GM19455 (cell line): ENCODE measurements around the gene CHD5.

Source experiments
- ATAC-seq: cut with Tn5 transposase; IDR thresholded peaks from one replicate; pipeline ENCODE4 v1.9.1; 2021; ENCODE audit not compliant: unreplicated experiment

The CHD5 gene

DNA sequence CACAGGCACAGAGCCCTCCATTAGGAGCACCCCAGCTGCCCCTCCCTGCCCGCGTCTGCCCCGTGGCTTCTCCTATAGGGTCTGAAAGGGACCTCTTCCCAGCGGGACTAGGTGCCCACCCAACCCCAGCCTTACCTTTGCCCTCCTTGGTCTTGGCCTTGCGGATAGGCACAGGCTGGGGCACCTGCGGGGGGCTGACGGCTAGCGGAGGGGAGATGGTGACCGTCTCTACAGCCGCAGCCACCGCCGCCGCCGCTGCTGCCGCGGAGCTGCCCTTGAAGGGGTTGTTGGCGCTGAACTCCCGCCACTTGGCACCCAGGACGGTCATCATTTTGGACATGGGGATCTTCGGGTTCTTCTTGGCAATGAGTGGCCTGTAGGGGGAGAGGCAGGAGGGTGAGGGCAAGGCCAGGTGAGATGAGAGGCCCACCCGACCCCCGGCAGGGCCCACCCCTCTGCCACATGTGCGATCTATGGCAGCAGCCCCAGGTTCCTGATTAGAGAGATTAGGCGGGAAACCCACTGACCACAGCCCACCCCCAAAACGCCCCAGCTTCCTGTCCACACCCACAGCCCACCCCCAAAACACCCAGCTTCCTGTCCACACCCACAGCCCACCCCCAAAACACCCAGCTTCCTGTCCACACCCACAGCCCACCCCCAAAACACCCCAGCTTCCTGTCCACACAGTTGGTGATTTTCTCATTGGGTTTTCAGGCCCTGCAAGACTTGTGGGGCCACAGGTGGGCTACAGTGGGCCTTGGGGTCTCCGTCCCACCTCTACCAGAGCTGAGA is 25.4 kb downstream of the CHD5 start:
- ATAC-seq, result no peak

DNA sequence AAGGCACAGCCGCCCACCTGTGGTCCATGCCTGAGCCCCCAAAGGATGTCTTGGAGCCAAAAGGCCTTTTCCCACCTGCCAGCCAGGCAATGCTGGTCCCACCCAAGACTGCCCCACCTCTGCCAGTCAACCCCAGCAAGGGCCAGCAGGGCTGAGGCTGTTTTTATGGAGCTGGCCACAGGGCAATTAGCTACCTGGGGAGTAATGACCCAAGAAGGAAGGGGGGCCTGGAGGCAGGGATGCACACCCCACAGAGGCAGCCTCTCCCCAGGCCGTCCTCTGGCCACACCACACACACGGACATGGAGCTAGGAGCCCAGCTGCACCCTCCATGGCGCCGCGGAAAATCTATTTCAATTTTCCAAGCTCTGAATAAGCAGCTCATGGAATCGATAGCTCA is 27.2 kb downstream of the CHD5 start:
- ATAC-seq, result no peak

DNA sequence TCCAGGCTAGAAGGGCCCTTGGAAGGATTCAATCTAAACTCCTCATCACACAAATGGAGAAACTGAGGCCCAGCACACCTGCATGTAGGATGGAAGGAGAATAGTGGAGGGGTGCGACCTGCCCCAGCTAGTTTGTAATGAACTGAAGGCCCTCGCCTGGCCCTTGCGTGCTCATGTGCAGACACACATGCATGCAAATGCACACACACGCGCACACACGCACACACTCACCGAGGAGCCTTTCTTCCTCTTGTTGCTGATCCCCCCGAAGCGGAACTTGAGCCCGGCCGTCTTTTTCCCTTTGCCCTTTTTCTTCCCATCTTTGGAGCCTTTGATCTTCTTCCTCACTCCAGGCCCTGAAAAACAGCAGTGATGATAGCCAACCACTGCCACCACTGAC is 27.9 kb downstream of the CHD5 start:
- ATAC-seq, result no peak

DNA sequence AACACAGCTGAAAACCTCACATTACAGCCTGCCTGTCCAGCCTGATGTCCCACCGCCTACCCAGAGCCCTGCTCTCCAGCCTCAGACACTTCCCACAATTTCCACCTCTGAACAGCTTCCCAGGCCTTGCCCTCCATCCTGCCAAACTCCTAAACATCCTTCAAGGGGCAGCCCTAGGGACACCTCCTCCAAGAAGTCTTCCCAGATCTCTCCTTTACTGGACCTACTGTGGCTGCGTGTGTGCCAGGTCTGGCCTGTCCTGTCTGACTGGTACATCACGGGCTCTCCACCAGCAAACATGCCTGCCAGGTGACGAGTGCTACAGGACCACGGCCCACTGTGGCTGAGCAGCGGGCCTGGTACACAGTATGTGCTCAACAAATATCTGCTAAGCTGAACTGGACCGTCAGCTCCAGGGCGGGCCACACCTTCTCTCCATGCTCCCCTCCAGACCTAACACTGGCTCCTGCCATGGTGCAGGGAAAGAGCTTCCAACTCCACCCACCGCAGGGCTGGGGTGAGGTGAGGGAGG is 28.8 kb downstream of the CHD5 start:
- no peak for ATAC-seq

DNA sequence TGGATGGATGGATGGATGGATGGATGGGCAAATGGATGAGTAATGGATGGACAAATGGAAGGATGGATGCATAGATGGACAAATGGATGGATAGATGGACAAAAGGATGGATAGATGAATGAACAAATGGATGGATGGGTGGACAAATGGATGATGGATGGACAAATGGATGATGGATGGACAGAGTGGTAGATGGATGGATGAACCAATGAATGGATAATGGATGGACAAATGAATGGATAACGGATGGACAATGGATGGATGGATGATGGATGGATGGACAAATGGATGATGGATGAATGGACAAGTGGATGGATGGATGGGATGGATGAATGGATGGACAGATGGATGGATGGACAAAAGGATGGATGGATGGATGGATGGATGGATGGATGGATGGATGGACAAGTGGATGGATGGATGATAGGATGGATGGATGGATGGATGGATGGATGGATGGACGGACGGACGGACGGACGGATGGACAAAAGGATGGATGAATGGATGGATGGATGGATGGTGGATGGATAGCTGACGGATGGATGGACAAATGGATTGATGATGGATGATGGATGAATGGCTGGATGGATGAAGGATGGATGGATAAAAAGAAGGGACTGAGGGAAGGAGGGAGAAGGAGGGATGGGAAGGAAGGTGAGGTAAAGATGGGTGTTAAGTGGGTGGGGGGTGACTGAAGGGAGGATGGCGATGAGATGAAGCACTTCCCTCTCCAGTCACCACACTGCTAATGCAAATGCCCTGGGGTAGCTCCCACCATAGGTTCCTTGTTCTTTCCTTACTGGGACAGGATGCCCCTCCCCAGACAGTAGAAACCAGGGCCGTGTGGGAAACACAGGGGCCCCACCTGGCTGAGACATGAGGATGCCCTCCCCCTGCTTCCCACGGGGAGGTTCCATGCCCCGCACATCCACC is 29.8 kb downstream of the CHD5 start:
- ATAC-seq, result no peak

DNA sequence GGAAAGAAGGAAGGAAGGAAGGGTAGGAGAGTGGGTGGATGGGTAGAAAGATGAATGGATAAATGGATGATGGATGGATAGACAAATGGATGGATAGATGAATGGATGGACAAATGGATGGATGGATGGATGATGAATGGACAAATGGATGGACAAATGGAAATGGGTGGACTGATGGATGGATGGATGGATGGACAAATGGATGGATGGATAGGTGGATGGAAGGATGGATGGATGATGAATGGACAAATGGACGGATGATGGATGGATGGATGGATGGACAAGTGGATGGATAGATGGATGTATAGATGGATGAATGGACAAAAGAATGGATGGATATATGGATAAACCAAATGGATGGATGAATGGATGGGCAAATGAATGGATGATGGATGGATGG is 30.5 kb downstream of the CHD5 start:
- ATAC-seq, result no peak

DNA sequence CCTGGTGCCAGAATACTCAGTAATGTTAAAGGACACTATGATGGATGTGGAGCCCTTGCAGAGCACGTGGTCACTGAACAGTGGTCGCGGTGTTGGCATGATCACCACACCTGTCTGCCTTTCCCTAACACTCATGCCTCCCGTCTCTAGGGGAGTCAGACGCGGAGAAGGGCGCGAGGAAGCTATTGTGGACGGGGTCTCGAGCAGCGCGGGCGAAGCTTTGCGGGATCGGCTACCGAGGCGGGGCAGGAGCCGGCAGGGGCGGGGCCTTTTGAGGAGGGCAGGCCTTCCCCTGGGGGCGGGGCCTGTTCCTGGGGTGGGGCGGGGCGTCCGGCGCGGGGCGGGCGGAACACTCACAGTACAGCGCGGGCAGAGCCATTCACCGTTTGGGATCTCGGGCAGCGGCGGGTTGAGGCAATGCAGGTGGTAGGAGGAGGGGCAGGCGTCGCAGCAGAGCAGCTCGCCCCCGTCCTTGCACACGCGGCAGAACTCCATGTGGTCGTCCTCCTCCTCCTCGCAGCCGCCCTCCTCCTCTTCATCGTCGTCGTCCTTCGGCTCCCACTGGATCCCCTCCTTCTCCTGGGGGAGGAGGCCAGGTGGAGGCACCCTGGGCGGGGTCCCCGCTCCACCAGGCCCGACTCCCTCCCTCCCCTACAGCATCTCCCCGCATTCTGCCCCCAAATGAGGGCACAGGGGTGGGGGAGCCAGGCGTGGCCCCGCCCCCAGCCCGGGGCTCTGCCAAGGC is 31.5 kb downstream of the CHD5 start:
- ATAC-seq, result no peak

DNA sequence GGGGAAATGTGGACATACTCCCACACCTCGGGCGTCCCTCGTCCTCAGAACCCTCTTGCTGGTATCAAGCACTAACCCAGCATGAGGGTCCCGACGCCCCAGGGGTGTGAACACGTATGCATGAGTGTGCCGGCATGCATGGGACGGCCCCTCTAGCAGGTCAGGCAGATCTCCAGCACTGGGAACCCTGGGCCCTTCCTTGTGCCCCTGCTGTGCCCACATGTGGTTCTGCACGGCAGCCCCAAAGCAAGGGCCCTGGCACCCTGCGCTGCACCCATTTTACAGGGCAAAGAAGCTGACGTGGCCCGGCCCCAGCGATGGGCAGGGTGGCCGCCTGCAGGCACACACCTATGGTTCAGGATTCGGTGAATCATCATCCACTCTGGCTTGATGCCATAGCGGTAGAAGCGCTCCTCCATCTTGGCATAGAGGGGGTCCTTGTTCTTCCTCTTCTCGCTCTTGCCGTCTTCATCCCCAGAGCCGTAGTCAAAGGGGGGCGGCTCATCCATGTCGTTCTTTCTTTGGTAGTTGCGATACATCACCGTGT is 34.2 kb downstream of the CHD5 start:
- no peak for ATAC-seq

DNA sequence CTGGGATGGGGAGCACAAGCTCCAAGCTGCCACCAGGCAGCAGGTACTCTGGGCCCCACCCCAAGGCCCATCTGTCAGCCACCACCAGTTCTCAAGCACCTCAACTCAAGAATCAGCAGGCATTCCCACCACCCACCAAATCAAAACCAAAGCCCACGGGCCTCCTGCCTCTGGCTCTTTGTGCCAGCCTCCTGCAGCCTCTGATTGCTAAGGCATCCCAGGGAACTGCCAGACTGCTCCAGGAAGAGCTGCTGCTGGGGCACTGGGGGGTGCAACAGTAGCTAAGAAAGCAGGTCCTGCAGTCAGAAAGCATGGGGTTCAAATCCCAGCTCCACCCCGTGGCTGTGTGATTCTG is 34.7 kb downstream of the CHD5 start:
- no peak for ATAC-seq

DNA sequence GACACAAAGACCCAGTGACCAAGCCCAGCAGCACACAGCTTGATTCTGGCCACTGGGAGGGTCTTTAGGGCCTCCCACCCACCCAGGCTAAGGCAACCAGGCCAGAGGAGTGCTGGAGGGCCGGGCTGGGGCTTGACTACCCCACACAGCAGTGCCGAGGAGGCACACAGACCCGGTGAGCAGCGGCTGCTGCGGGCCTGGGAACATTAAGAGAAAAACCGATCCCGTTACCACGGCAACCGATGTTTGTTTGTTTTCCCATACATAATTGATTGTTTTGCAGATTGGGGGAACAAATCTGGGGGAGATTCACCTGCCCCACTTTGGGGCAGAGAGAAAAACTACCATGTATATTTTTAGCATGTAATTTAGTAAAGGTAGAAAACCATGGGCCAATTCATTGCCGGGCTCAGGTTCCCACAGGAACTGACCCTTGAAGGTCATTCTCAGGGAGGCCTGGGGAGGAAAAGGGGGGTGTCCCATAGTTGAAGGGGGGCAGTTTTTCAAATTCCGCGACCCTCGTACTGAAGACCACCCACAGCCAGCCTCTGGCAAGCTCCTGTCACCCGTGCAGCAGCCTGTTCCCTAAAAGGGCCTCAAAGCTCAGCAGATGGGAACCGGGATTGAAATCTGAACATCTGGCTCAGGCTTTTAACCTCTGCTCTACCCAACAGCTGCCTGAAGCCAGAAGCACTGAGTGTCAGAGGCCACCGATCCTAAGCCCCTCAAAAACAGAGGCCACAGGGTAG is 35.3 kb downstream of the CHD5 start:
- no peak for ATAC-seq

DNA sequence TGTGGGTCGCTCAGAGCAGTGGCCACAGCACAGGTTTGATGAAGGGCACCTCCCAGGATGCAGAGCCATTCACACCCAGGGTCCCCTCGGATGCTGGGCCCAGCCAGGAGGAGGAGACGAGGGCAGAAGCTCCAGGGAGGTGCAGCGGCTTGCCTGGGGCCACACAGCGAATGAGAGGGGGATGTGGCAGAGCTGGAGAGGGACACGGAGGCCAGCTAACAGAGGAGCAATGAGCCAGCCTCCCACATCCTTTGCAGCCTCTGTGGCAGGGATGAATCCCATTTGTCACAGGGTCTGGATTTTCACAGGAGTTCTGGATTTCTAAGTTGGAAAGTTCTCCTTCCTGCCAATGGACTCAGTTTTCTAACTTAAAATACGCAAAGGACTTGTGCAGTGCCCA is 35.9 kb downstream of the CHD5 start:
- no peak for ATAC-seq

DNA sequence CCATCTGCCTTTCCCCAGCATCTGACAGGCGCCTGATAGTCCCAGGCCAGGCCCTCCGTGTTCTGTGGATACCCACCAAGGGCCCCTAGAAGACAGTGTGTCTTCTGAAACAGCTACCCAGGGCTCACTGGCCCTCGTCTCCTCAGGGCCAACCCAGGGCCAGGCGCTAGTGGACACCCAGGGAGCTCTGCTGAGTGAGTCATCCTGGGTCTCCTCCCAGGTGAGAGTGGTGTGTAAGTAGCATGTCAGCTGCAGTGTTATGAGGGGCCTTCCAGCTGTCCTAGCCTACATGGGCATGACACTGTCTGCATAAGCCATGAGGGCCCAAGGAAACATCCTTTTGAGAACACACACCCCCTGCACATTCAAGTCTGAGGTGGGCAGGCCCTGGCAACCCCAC is 36.7 kb downstream of the CHD5 start:
- ATAC-seq, result no peak

DNA sequence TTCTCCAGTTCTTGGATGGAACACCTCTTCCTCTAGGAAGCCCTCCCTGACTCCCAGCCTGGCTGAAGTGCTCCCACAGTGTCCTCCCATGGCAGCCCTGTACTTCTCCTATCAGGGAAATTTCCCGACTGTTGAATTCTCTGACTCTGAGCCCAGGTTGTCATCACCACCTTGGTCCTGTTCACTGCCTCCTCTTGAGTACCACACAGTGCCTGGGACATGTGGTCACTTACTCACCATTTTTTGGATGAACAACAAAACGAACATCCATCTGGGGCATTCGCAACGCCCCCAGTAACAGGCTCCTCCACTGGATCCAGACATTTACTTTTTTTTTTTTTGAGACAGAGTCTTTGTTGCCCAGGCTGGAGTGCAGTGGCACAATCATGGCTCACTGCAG is 37.4 kb downstream of the CHD5 start:
- no peak for ATAC-seq

DNA sequence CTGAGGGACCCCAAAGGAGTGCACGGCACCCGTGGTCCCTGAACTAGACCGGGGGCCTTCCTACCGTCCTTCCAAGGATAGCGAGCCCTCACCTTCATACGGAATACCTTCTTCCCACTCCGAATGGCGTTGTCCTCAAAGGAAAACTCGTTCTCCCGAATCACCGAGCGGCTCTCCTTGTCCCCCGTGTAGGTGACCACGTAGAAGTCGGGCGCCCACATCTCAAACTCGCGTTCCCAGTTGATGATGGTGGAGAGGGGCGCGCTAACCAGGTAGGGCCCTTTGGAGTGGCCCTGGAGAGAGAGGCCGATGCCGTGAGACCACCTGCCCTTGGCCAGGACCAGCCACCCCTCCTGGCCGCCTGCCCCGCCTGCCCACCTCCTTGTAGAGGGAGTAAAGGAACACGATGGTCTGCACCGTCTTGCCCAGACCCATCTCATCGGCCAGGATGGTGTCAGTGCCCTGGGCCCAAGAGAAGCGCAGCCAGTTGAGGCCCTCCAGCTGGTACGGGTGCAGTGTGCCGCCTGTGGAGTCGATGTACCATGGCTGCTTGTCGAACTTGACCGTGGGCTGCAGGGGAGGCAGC is 38.0 kb downstream of the CHD5 start:
- no peak for ATAC-seq

DNA sequence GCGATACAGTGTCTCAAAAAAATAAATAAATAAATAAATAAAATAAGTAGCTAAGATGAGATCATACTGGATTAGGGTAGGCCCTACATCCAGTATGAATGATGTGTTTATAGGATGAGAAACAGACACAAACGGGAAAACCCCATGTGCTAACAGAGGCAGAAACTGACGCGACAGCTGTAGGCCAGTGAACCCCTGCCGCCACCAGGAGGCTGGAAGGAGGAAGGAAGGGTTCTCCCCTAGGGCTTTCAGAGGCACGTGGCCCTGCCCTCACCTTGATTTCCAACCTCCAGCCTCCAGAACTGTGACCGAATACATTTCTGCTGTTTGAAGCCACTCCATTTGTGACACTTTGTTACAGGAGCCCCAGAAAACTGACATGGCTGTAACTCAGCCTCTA is 38.5 kb downstream of the CHD5 start:
- no peak for ATAC-seq

DNA sequence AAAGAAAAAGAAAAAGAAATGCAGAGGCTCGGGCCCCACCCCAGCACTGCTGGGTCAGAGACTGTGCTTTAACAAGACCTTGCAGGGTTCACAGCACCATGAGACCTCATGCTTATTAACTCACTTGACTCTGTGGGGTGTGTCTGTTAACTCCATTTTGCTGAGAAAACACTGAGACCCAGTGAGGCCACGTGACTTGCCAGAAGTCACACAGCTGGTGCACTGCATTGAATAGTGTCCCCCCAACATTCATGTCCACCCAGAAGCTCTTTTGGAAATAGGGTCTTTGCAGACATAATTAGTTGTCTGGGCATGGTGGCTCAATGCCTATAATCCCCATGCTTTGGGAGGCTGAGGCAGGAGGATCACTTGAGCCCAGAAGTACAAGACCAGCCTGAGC is 39.7 kb downstream of the CHD5 start:
- no peak for ATAC-seq

DNA sequence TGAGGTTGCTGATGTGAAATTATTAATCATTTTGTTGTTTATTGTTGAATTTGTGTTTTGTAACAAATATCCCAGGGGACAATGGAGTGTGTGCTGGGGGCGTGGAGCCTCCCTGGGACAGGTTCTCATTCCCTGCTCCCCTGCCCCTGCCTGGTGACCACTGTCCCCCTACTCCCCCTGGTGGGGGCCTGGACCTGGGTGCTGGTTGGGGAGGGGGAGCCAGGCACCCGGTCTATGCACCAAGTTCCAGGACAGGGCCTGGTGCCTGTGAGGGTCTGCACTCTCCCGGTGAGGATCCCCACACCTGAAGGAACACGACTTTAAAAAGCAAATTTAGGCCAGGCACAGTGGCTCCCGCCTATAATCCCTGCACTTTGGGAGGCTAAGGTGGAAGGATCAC is 42.4 kb downstream of the CHD5 start:
- no peak for ATAC-seq

DNA sequence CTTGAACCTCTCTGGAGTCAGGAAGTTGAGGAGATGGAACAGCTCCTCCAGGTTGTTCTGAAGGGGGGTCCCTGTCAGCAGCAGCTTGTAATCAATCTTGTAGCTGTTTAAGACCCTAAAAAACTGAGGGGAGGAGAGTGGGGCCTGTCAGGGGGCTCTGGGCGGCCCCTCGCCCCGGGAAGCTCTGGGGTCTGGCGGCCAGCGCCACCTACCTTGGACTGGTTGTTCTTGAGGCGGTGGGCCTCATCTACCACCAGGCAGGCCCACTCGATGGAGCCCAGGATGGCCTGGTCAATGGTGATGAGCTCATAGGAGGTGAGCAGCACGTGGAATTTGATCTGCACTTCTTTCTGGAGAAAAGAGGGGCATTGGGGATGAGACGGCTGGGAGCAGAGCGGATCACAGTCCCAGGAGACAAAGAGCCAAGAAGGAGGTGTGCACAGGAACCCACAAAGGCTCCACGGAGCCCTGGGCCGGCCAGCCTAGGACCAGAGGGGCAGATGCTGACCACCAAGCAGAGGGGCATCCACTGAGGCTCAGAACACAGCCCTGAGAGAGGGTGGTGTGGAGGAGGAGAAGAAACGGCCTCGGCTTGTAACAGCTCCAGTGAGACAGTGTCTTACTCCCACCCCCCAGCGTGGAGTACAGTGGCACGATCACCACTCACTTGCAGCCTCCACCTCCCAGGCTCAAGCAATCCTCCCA is 43.5 kb downstream of the CHD5 start:
- ATAC-seq, result no peak

DNA sequence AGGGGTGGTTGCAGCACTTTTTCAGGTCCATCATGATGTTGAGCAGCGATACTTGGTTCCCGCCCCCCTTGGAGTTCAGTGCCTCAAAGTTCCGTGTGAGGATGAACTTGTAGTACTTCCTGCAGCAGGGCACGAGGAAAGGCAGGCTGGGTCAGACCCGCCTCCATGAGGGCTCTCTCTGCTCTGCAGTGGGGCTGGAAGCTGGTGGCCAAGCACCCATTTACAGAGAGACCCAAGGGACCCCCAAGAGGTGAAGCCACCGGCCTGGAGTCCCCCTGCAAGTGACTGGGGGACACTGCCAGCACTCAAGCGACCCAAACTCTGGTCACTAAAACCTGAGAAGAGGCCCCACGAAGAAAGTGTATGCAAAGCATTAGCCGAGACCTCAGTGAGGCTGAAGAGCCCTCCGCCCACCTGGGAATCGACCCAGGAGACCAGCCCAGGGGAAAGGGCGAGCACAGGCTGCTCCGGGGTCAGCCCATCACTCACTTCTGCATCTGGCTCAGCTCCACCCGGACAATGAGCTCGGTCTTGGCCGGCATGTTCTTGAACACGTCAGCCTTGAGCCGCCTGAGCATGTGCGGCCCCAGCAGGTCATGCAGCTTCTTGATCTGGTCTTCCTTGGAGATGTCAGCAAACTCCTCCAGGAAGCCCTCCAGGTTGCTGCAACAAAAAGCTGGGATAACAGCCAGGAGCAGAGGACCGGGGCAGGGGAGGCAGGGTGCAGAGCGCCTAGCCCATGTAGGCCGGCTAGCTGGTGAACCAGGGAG is 45.2 kb downstream of the CHD5 start:
- ATAC-seq, result no peak
